Hematopoietic multipotent progenitor cell treated with erythropoietin and hydrocortisone succinate and interleukin-3 and kit ligand, for 17 days (in vitro differentiated cells): ENCODE results near the gene IFI16.
"Not testable (repeated sequence)": the region's sequence is repeated elsewhere in the genome, so short reads cannot be mapped to it uniquely, and the experiment has no call there.

ENCODE experiments used
- DNase-seq: peaks from one replicate; pipeline ENCODE4 v3.0.0-alpha.2; 2015; ENCODE audit warnings: low spot score

Gene IFI16

DNA sequence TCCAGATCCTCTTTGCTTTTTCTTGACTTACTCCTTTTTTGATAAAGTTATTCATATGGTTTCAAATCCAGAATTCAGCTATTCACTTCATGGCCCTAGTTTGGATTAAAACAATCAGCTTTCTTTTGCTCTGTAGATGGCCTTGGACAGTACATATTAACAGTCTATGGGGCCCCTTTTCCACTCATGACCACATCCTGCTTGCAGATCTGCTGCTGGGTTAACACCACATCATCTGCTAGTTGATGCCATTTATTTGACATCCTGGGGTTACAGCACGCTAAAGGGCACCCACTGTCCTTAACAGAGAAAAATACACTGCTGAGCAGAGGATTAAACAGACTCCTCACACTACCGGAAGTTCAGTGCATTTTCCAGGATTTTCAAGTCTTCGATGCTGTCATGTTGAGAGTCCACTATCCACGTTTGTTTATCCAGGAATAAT, 941 bp upstream of the IFI16 start:
- no peak for DNase-seq

DNA sequence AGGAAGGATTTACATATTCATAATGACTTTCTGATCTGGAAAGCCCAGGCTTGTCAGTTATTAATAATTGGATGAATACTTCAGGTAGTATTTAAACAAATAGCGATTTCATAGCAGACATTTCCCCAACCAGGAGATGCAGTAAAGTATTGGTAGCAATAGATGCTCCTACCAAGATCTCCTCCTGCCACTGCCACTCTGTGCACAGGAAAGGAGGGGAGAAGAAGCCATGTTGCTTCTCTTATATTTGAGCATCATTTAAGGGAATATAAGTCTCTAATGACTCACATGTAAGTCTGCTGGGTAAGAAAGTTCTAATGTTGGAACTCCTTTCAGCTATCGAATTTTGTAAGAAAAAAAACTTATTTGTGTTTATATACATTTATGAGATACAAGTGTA, 420 bp upstream of the IFI16 start:
- no peak for DNase-seq

GRCh38 chr1:159010391-159010790, 684 bp downstream of the IFI16 start:
- no peak for DNase-seq

- DNase-seq: not testable (repeated sequence)
These were observed 1.3 kb downstream of the IFI16 start for GRCh38 chr1:159011001-159011400.

DNA sequence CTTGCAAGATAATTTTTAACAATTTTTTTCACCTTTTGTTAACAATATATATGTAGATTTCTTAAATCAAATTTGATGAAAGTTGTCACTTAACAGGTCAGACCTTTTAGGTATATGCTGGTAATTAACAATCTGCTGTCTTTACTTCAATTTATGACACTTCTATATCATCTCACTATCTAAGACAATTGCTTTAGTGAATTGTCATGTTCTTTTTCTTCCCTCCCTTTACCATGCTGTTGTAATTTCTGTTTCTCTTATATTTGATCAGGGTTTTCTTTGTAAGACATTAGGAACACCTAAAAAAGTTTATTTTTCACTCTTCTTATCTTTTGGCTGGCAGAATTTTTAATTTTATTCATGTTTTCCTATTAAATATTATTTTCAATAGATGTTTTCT, 2.0 kb downstream of the IFI16 start:
- DNase-seq: no peak

DNA sequence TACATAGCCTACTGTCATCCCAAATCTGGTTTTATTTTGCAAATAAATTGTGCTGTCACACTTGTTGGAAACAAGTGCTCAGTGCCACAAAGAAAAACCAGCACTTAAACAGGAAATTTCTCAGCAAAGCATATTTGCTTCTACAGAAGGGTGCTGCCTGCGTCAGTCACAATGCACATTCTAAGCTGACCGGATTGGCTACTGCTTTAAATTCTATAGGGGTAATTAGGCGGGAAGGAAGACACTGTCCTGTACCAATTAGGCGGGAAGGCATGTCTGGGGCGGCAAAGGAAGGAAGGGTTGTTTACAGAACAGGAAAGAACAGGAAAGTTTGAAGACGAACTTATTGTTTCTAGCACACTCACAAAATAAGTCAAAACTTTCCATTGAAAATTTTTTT, 2.8 kb downstream of the IFI16 start:
- DNase-seq: no peak

GRCh38 chr1:159014003-159014571, 4.4 kb downstream of the IFI16 start:
- no peak for DNase-seq

- no peak for DNase-seq
These were observed 5.1 kb downstream of the IFI16 start for GRCh38 chr1:159014851-159015250.

DNA sequence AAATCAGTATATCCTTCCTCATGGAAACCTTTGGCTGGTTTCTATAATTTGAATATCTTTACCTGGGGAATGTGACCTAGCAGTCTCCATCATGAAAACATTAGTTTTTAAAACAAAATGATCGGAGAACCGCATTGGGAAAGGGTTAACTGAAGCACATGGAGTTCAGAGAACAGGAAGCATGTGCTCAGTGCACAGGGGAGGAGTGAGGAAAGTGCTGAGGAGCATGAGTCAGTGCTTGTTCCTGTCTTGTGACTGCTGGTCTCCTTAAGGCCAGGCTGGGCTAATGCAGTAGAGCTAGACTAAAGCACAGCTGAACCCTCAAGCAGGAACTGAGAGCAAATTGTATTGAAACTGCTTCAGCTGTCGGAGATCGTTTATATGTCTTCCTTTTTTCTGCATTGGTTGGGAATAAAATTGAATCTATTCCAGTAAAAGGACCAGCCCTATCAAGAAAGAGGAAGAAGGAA, 5.8 kb downstream of the IFI16 start:
- DNase-seq: no peak

GRCh38 chr1:159023723-159024122, 14.0 kb downstream of the IFI16 start:
- no peak for DNase-seq

DNA sequence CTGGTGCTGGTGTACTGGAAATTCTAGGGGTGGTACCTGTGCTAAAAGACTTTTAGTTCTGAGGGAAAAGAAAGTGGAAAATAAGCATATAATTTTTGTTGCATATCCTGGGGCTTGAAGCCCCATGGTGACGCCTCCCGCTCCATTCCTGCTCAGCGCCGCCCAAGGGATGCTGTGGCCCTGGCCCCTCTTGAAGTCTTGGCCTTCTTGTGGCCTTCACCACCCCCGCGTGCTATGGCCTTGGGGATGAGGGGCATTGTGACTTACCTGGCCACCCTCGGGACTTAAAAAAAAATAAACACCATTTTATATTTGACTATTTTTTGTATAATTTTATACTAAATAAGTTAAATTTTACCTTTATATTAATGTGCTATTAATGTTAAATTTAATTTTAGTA, 15.3 kb downstream of the IFI16 start:
- DNase-seq: no peak

DNA sequence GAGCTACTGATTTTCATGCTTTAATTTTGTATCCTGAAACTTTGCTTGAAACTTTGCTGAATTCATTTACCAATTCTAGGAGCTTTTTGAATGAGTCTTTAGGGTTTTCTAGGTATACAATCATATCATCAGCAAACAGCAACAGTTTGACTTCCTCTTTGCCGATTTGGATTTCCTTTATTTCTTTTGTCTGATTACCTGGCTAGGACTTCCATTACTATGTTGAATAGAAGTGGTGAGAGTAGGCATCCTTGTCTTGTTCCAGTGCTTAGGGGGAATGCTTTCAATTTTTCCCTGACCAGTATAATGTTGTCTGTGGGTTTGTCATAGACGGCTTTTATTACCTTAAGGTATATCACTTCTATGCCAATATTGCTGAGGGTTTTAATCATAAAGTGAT, 17.1 kb downstream of the IFI16 start:
- not testable (repeated sequence) for DNase-seq

- no peak for DNase-seq
These were observed 20.6 kb downstream of the IFI16 start for GRCh38 chr1:159030311-159030710.

GRCh38 chr1:159030877-159031447, 21.3 kb downstream of the IFI16 start:
- DNase-seq: no peak

DNA sequence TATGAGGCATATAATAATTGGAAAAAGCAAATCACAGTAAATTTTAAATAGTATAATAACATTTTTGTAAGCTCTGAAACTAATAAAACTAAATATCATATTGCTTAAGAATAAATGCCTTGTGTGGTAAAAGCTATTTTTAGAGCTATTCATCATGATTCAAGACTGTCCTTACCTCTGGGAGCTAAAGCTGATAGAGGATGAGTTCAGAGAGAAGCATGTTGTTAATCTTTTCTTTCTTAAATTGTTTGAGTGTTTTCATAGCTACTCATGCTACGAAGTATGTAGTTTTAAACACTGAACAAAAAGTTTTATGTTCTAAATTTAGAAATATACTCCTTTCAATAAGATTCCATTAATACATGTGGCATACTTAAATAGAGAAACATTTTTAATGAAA, 30.5 kb downstream of the IFI16 start:
- DNase-seq: no peak

- no peak for DNase-seq
These were observed 31.4 kb downstream of the IFI16 start for GRCh38 chr1:159040893-159041724.

- not testable (repeated sequence) for DNase-seq
These were observed 36.8 kb downstream of the IFI16 start for GRCh38 chr1:159046486-159046885.

DNA sequence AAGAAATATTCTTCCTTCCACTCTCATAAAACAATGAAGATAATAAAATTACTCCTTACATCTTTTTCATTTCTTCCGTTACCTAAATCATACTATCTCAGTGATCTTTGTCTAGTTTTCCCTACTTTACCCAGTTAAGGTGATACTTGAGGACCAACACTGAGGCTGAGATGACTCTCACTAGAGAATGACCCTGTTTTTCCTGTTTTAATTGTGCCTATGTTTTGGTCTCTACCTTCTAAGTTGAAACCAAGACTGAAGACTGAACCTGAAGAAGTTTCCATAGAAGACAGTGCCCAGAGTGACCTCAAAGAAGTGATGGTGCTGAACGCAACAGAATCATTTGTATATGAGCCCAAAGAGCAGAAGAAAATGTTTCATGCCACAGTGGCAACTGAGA, 41.7 kb downstream of the IFI16 start:
- no peak for DNase-seq

DNA sequence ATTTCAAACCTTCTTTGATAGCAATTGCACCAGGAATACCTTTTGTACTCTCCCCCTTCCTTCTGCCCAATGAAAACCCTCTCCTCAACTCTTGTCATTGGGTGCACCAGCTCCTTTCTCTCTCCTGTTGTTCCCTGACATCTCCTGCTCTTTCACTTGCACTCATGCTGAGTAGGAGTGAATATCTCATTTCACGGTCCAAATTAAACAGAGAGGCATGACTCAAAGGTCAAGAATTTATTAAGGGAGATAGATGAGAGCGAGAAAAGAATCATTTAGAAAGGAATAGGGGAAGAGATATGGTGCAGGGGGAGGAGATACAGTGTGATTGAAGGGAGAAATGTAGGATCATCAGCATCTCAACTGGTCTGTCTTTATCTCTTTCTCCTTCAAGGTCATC, 44.7 kb downstream of the IFI16 start:
- no peak for DNase-seq

GRCh38 chr1:159055181-159055641, 45.5 kb downstream of the IFI16 start:
- DNase-seq: no peak

GRCh38 chr1:159056069-159056698, 46.5 kb downstream of the IFI16 start:
- no peak for DNase-seq

DNA sequence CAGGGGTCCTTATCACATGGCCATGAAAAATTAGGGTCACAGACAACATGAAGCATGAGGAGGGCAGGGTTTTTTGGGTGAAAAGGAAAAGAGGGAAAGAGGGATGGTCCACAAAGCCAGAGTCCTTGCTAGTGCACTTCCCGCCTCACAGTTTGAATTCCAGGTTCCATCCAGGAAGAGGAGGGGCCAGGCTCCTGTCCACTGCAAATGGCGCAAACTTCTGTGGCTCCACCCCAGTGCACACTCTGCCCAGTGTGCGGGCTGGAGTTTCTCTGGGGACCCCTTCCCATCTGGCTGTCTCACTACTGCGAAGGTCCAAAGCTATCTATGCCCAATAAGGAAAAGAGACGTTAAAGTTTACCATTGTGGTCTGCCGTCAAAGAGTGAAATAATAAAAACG, 49.0 kb downstream of the IFI16 start:
- DNase-seq: no peak

- no peak for DNase-seq
These were observed 55.4 kb downstream of the IFI16 start for GRCh38 chr1:159065106-159065505.
